Hepatocyte (in vitro differentiated cells): ENCODE measurements around the gene ZNF831.

Experiments used
- CTCF ChIP-seq: fragments of 200-600 bp; sonication (generic); IDR thresholded peaks from 2 replicates; pipeline ENCODE4 v1.5.1; 2016; ENCODE audit warnings: antibody characterized with exemption, mild to moderate bottlenecking; ENCODE audit not compliant: poor library complexity
- EZH2phosphoT487 ChIP-seq: fragments of 200-600 bp; sonication (generic); IDR thresholded peaks from one replicate; pipeline ENCODE4 v1.6.1; 2018; ENCODE audit warnings: antibody characterized with exemption, mild to moderate bottlenecking, low read depth, moderate library complexity; ENCODE audit not compliant: unreplicated experiment, severe bottlenecking

GRCh38 chr20:59178983-59179595, 15.5 kb downstream of the ZNF831 start:
- no peak for TF ChIP-seq CTCF
- TF ChIP-seq EZH2phosphoT487 = no peak
